K562 (cell line): ENCODE data around the gene SCTR. TPM values are rescaled to one million over a fixed set of nuclear protein-coding genes. Genes with fewer than 3 reads are reported as not detected.

ENCODE experiments used
- ATAC-seq: fragments of 200-7000 bp; cut with Tn5 transposase; 3 replicates; pipeline ENCODE4 v1.9.1; 2020; ENCODE audit warnings: moderate library complexity
- BruUV-seq: library from RNA; stranded (reverse); fragments of 400-500 nt; replicated peaks from 2 replicates; lab custom pipeline; 2021; lab: Mats Ljungman, UMichigan
- CTCF ChIA-PET: fragments of 300-600 bp; formaldehyde crosslinking; extraction: SDS; loops from one replicate; lab custom pipeline; 2021; ENCODE audit warnings: low intra/inter-chr PET ratio; lab: Yijun Ruan, JAX
- POLR2A ChIA-PET: fragments of 300-600, 350-650 bp; sonication (Branson Sonifier 250); formaldehyde crosslinking; extraction: SDS; loops from one replicate; lab custom pipeline; 2021; ENCODE audit warnings: antibody characterized with exemption, inconsistent platforms; lab: Yijun Ruan, JAX
- DNase-seq, 4 experiments: peaks; one replicate each; pipeline versions ENCODE4 v3.0.0 to v3.0.0-alpha.2; 2011 to 2018; ENCODE audit warnings: low spot score in 3 of 4, mixed read lengths in 3 of 4; ENCODE audit errors: extremely low read depth in 1 of 4
- FAIRE-seq: peaks from 2 replicates; lab custom pipeline; 2011; peaks lifted over from hg19 to GRCh38; lab: Jason Lieb, UNC
- H2AFZ ChIP-seq: 2 replicates; pipeline ENCODE4 v1.6.0; 2011; ENCODE audit warnings: low read depth, low read length, control low read depth, inconsistent platforms
- H3K27ac ChIP-seq: fragments of 200-600 bp; 3 replicates; pipeline ENCODE4 v1.8.0; 2011; ENCODE audit warnings: low read depth, mild to moderate bottlenecking, control low read depth, inconsistent platforms, low read length, moderate library complexity, mixed read lengths; ENCODE audit errors: extremely low read depth
- H3K27me3 ChIP-seq, 2 experiments: fragments of 300-600 bp in 1 of 2; 2 replicates in 1 of 2; 3 replicates in 1 of 2; pipeline versions ENCODE4 v1.6.0 to v1.8.0; 2011; ENCODE audit warnings: inconsistent platforms in 2 of 2, low read length in 2 of 2, mild to moderate bottlenecking in 1 of 2, mixed read lengths in 1 of 2, moderate library complexity in 1 of 2; ENCODE audit not compliant: control insufficient read depth in 2 of 2, insufficient read depth in 2 of 2
- H3K36me3 ChIP-seq: fragments of 300-600 bp; 3 replicates; pipeline ENCODE4 v1.8.0; 2011; ENCODE audit warnings: mild to moderate bottlenecking, low read length, inconsistent platforms; ENCODE audit not compliant: control insufficient read depth, insufficient read depth
- H3K4me1 ChIP-seq, 2 experiments: fragments of 200-600 bp in 1 of 2; replicated peaks in 1 of 2; 2 replicates in 1 of 2; 3 replicates in 1 of 2; pipeline versions ENCODE4 v1.5.1 to v1.8.0; 2011; ENCODE audit warnings: inconsistent platforms in 2 of 2, low read length in 2 of 2, mild to moderate bottlenecking in 1 of 2, mixed read lengths in 1 of 2, moderate library complexity in 1 of 2; ENCODE audit not compliant: control insufficient read depth in 2 of 2, insufficient read depth in 2 of 2
- H3K4me2 ChIP-seq: 2 replicates; pipeline ENCODE4 v1.6.1; 2011; ENCODE audit warnings: low read length, control low read depth, inconsistent platforms, mixed read lengths; ENCODE audit not compliant: insufficient read depth
- H3K4me3 ChIP-seq: fragments of 200-600 bp; sonication (generic), shearing (Covaris generic); 2 replicates; pipeline ENCODE4 v1.5.1; 2016; ENCODE audit warnings: control low read depth, inconsistent platforms
- H3K79me2 ChIP-seq: fragments of 200-600 bp; 3 replicates; pipeline ENCODE4 v1.8.0; 2011; ENCODE audit warnings: low read length, inconsistent platforms; ENCODE audit not compliant: control insufficient read depth, insufficient read depth
- H3K9ac ChIP-seq, 2 experiments: 2 replicates each; pipeline versions ENCODE4 v1.6.0 to v1.6.1; 2011; ENCODE audit warnings: low read depth in 2 of 2, low read length in 2 of 2, control low read depth in 1 of 2, inconsistent platforms in 1 of 2, mild to moderate bottlenecking in 1 of 2, mixed read lengths in 1 of 2; ENCODE audit not compliant: insufficient read depth in 1 of 2
- H3K9me1 ChIP-seq: one replicate; pipeline ENCODE4 v1.6.0; 2011; ENCODE audit warnings: inconsistent platforms, mild to moderate bottlenecking, low read length, moderate library complexity; ENCODE audit not compliant: control insufficient read depth, insufficient read depth
- H3K9me3 ChIP-seq: replicated peaks from 2 replicates; pipeline ENCODE4 v1.5.1; 2011; ENCODE audit warnings: low read depth, low read length, inconsistent platforms; ENCODE audit not compliant: control insufficient read depth, insufficient read depth
- H4K20me1 ChIP-seq: replicated peaks from 2 replicates; pipeline ENCODE4 v1.6.1; 2011; ENCODE audit warnings: low read length, inconsistent platforms, mixed read lengths; ENCODE audit not compliant: control insufficient read depth, insufficient read depth
- SOX6 ChIP-seq: fragments of 450-650 bp; IDR thresholded peaks from 2 replicates; pipeline ENCODE4 v1.6.1; 2014; ENCODE audit warnings: mild to moderate bottlenecking
- WGBS: fragments of 100-300 bp; shearing (Covaris generic); methylation state at CpG from one replicate; pipeline ENCODE4 v1.1.6; 2016; ENCODE audit warnings: low coverage, mixed read lengths; ENCODE audit not compliant: insufficient coverage; ENCODE audit errors: missing lambda C conversion rate; 5-methylcytosine and 5-hydroxymethylcytosine counted together
- in situ Hi-C: fragments of 300-500 bp; cut with MboI; formaldehyde crosslinking; loops from 4 replicates; pipeline ENCODE4 v1.15.0; 2018; ENCODE audit warnings: inconsistent platforms, mixed read lengths
- intact Hi-C: fragments of 100-400 bp; cut with micrococcal nuclease; formaldehyde crosslinking; loops from 2 replicates; pipeline ENCODE4 v1.14.2; 2022
- polyA plus RNA-seq, 8 experiments: library from polyadenylated mRNA; depleted of rRNA in 4 of 8; stranded (reverse) in 5 of 8; unstranded in 3 of 8; fragments of >200 nt; fragmentation: Nextera tagmentation in 2 of 8; fragmentation: Illumina TruSeq in 1 of 8; extraction: Ambion mirVana in 2 of 8; extraction: Trizol in 1 of 8; gene quantifications; 2 replicates each; pipeline versions ENCODE4 v1.2.1 to v1.2.3, GENCODE V29; 2011 to 2014; ENCODE audit warnings: inconsistent platforms in 1 of 8, missing spikeins in 1 of 8
- total RNA-seq, 7 experiments: library from RNA; depleted of rRNA in 6 of 7; stranded (reverse); fragments of >200 nt in 6 of 7; fragmentation: Illumina TruSeq in 2 of 7; extraction: Trizol in 2 of 7; gene quantifications; 2 replicates each; pipeline versions ENCODE4 v1.2.1 to v1.2.3, GENCODE V29; 2011 to 2021; ENCODE audit warnings: low replicate concordance in 1 of 7
- TF ChIP-seq, protein P1 (sequence below): fragments of 450-650 bp; formaldehyde crosslinking; IDR thresholded peaks from 2 replicates; pipeline ENCODE4 v1.4.0; 2020; ENCODE audit warnings: mild to moderate bottlenecking

Gene SCTR
- total and polyA plus RNA-seq, 9 of the 15 experiments (the other 6 are each of a cell fraction or from before 2014, with no cell fraction given) = not detected

DNA sequence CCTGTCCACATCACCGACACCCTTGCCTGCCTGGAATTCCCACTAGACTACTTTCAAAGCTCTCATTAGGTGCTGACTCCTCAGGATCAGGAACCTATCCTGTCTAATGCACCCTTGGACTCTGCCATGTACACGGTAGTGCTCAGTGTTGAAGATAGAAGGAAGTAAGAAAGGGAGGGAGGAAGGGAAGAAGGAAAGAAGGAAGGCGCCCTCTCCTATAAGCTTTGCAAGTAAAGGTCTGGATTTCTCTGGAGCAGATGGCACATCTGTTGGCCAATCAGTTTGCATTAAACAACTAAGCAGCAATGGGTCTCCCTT, 45.3 kb downstream of the SCTR start:
- no TSS peak for BruUV-seq

More for the DNA sequence above, 45.3 kb downstream of the SCTR start:
- Histone ChIP-seq H2AFZ (no peak overlapping the region), H3K79me2 (no peaks in the 10 kb centered on the region), H3K9me1 (no peaks in the 10 kb centered on the region), H3K27ac (no peak overlapping the region), H3K4me2 (no peak overlapping the region), H3K4me1 (peaks cover 4 to 9% of the 10 kb centered on the region in 2 experiments; a peak in 3 of 5 replicates), H3K9me3 (no peaks in the 10 kb centered on the region), H3K27me3 (peaks cover 3 to 66% of the 10 kb centered on the region in 2 experiments; a peak in 3 of 5 replicates)
- no peak for ATAC-seq
- intact Hi-C loops = loop anchor here (10.0 kb wide), 1 partner anchor 454 kb away; no protein-coding TSS in a partner anchor
- 3% methylated on average over 3 of the region's 3 CpGs for WGBS
- no peak for FAIRE-seq
- POLR2A ChIA-PET = interaction anchor here (0.6 to 0.7 kb wide), 2 partner anchors 9 to 1042 kb away, joined by 3 read pairs; no protein-coding TSS in a partner anchor
- no peak for DNase-seq
- TF ChIP-seq SOX6 = no peak
- TF ChIP-seq, protein P1, sequence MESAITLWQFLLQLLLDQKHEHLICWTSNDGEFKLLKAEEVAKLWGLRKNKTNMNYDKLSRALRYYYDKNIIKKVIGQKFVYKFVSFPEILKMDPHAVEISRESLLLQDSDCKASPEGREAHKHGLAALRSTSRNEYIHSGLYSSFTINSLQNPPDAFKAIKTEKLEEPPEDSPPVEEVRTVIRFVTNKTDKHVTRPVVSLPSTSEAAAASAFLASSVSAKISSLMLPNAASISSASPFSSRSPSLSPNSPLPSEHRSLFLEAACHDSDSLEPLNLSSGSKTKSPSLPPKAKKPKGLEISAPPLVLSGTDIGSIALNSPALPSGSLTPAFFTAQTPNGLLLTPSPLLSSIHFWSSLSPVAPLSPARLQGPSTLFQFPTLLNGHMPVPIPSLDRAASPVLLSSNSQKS (CRISPR knock-in tag) = no peak
- TF ChIP-seq, all 486 proteins: peak for 0
- Histone ChIP-seq H4K20me1 (peaks cover 2% of the 10 kb centered on the region; the same call in 1 of the 2 replicates), H3K9ac (no peak overlapping the region), H3K4me3 (no peak overlapping the region), H3K36me3 (no peaks in the 10 kb centered on the region)
- in situ Hi-C loops = no loop called here
- CTCF ChIA-PET = interaction anchor here (2.0 kb wide), 1 partner anchor 71 kb away, joined by 6 read pairs; no protein-coding TSS in a partner anchor
